ENCODE data around the gene NFYC. TPM values are rescaled to one million over a fixed set of nuclear protein-coding genes. Genes with fewer than 3 reads are reported as not detected.

NFYC gene
- total RNA-seq, 2 donors from 2014 or later = 43.6 to 59.0 TPM

GRCh38 chr1:40792036-40792435 is 100.5 kb downstream of the NFYC start:
- H3K27ac Mint-ChIP-seq = no peak overlapping the region

GRCh38 chr1:40793617-40794016 is 102.1 kb downstream of the NFYC start:
- peaks cover 23% of the 10 kb centered on the region for H3K27me3 Mint-ChIP-seq (ENCODE audit: insufficient read depth)
- no peaks in the 10 kb centered on the region for H3K9me3 Mint-ChIP-seq

More at GRCh38 chr1:40792036-40792435, 100.5 kb downstream of the NFYC start:
- H3K27me3 Mint-ChIP-seq (ENCODE audit: insufficient read depth) = peaks cover 30% of the 10 kb centered on the region
- Histone ChIP-seq H3K4me1 (ENCODE audit: control insufficient read depth, insufficient read depth, low read length) (no peaks in the 10 kb centered on the region), H3K27me3 (ENCODE audit: control insufficient read depth, insufficient read depth, low read length, poor library complexity, severe bottlenecking) (no peaks in the 10 kb centered on the region), H3K9ac (ENCODE audit: extremely low read depth, low read length, poor library complexity, severe bottlenecking) (no peak overlapping the region), H3K27ac (ENCODE audit: low read depth, low read length) (no peak overlapping the region), H3K9me3 (ENCODE audit: control insufficient read depth, low read length) (no peaks in the 10 kb centered on the region), H3K4me3 (ENCODE audit: low read length) (no peak overlapping the region), H3K36me3 (ENCODE audit: control insufficient read depth, insufficient read depth, low read length) (no peaks in the 10 kb centered on the region)
- no peak for TF ChIP-seq CTCF (conservative IDR thresholded peaks at IDR 0.05)
- peaks cover 4% of the 10 kb centered on the region for H3K4me1 Mint-ChIP-seq
- no peak overlapping the region for H3K4me3 Mint-ChIP-seq
- 78 to 82% methylated on average over 4 to 7 of the region's 7 CpGs for WGBS, 2 experiments (ENCODE audit: insufficient coverage in 1 of 2, insufficient read length in 1 of 2)
- DNase-seq = no peak
- H3K9me3 Mint-ChIP-seq = no peaks in the 10 kb centered on the region
- no peaks in the 10 kb centered on the region for H3K36me3 Mint-ChIP-seq (ENCODE audit: low read depth)

GRCh38 chr1:40794048-40794447 is 102.5 kb downstream of the NFYC start:
- Mint-ChIP-seq H3K27me3 (ENCODE audit: insufficient read depth) (peaks cover 20% of the 10 kb centered on the region), H3K36me3 (ENCODE audit: low read depth) (no peaks in the 10 kb centered on the region), H3K4me1 (no peaks in the 10 kb centered on the region), H3K4me3 (no peak overlapping the region), H3K9me3 (no peaks in the 10 kb centered on the region), H3K27ac (no peak overlapping the region)
- Histone ChIP-seq H3K27me3 (ENCODE audit: control insufficient read depth, insufficient read depth, low read length, poor library complexity, severe bottlenecking) (no peaks in the 10 kb centered on the region), H3K27ac (ENCODE audit: low read depth, low read length) (no peak overlapping the region), H3K4me1 (ENCODE audit: control insufficient read depth, insufficient read depth, low read length) (no peaks in the 10 kb centered on the region), H3K9ac (ENCODE audit: extremely low read depth, low read length, poor library complexity, severe bottlenecking) (no peak overlapping the region), H3K36me3 (ENCODE audit: control insufficient read depth, insufficient read depth, low read length) (no peaks in the 10 kb centered on the region), H3K9me3 (ENCODE audit: control insufficient read depth, low read length) (no peaks in the 10 kb centered on the region), H3K4me3 (ENCODE audit: low read length) (no peak overlapping the region)
- TF ChIP-seq CTCF (conservative IDR thresholded peaks at IDR 0.05) = no peak
- 78 to 89% methylated on average over 3 to 4 of the region's 4 CpGs for WGBS, 2 experiments (ENCODE audit: insufficient coverage in 1 of 2, insufficient read length in 1 of 2)
- no peak for DNase-seq

More at GRCh38 chr1:40793617-40794016, 102.1 kb downstream of the NFYC start:
- 82 to 85% methylated on average over 3 of the region's 3 CpGs for WGBS, 2 experiments (ENCODE audit: insufficient coverage in 1 of 2, insufficient read length in 1 of 2)
- no peak overlapping the region for H3K4me3 ChIP-seq (ENCODE audit: low read length)
- no peaks in the 10 kb centered on the region for H3K36me3 ChIP-seq (ENCODE audit: control insufficient read depth, insufficient read depth, low read length)
- H3K9me3 ChIP-seq (ENCODE audit: control insufficient read depth, low read length) = no peaks in the 10 kb centered on the region
- no peak overlapping the region for H3K27ac Mint-ChIP-seq
- no peaks in the 10 kb centered on the region for H3K27me3 ChIP-seq (ENCODE audit: control insufficient read depth, insufficient read depth, low read length, poor library complexity, severe bottlenecking)
- no peak overlapping the region for H3K27ac ChIP-seq (ENCODE audit: low read depth, low read length)
- H3K36me3 Mint-ChIP-seq (ENCODE audit: low read depth) = no peaks in the 10 kb centered on the region
- no peak overlapping the region for H3K9ac ChIP-seq (ENCODE audit: extremely low read depth, low read length, poor library complexity, severe bottlenecking)
- no peak overlapping the region for H3K4me3 Mint-ChIP-seq
- TF ChIP-seq CTCF (conservative IDR thresholded peaks at IDR 0.05) = no peak
- H3K4me1 ChIP-seq (ENCODE audit: control insufficient read depth, insufficient read depth, low read length) = no peaks in the 10 kb centered on the region
- no peak for DNase-seq
- H3K4me1 Mint-ChIP-seq = no peaks in the 10 kb centered on the region
